GM12875 (cell line): ENCODE results near the gene EYS.

ENCODE experiments used
- H3K4me3 ChIP-seq: one replicate; pipeline ENCODE4 v1.5.1; 2011; ENCODE audit warnings: low read depth, low read length, control low read depth
- CTCF ChIP-seq: IDR thresholded peaks from 2 replicates; pipeline ENCODE4 v1.5.1; 2011; ENCODE audit warnings: low read depth, mild to moderate bottlenecking, control low read depth, inconsistent platforms, low read length, moderate library complexity, borderline replicate concordance; ENCODE audit not compliant: insufficient read depth

EYS gene

GRCh38 chr6:64497634-64498033 is 1209.4 kb downstream of the EYS start:
- no peak for TF ChIP-seq CTCF
- H3K4me3 ChIP-seq, result no peak overlapping the region

DNA sequence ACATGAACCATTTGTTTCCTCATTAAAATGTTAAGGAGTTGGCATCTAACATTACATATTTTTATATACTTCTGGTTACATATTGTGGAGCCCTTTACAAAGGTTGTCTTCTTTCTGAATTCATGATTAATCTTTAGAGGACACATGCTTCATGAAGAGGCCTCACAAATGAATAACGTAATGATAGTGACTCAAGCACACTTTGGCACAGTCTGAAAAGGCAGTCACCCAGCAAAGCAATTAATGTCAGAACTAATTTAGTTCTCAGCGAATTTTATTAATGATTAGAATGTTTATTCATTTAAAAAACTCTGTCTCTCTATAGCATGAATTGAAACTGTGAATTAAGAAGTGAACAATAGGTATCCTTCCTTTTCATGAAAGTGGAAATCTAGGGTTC is 1217.3 kb downstream of the EYS start:
- H3K4me3 ChIP-seq, result no peak overlapping the region
- TF ChIP-seq CTCF, result no peak

DNA sequence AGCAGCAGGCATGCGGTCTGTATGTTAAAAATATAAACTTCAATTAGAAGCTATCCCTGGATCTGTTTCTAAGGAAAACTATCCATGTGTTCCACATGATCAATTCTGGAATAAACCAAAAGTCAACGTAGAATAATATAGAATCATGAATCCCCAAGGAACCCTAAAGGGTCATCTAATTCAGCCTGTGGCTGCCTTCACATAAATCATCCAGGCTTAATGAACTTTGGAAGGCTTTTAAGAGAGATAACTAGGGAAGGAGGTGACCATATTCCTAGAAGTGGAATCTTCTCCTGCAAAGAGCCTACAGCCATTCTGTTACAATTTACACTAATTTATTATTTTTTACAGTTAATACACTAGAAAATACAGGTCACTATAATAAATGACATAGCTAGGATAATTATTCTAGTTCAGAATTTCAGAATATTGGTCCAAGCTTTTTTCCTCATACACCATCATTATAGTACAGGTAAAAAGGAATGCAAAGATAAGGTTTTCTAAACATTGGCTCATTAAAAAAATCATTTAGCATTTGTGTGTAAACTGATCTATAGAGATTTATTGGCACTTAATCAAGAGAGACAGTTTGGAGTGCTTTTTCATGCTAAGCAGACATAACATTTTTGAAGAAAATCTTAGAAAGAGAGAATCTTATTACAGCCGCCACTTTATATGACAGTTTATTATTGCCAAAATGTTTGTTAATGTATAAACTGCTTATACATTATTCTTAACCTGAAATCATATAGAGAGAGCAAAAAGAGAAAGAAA is 1220.3 kb downstream of the EYS start:
- H3K4me3 ChIP-seq, result no peak overlapping the region
- TF ChIP-seq CTCF, result no peak

DNA sequence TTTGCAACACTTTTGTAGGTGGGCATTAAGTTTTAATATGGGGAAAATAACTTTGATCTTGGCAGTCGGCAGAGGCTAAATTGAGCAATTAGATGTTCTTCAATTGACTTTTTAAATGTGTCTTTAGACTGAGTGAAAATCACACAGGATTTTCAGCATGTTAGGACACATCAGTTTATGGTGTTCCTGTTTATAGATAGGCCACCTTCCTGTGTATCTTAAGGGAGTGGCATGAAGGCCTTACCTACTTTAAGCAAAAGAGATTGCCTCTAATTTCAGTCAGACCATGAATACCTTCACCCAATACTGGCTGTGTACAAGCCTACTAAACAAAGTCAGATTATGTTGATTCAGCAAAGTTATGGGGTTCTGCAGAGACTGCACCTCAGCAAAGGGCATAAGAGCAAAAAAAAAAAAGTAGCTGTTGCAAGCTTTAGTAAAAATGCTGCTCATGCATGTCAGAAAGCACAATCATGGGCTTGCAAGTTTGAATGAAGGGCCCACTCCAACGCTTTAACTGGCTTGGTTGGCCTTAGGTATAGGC is 1223.0 kb downstream of the EYS start:
- TF ChIP-seq CTCF, result no peak
- H3K4me3 ChIP-seq, result no peak overlapping the region

- TF ChIP-seq CTCF, result no peak
Observed at GRCh38 chr6:64482631-64483030, 1224.4 kb downstream of the EYS start.

DNA sequence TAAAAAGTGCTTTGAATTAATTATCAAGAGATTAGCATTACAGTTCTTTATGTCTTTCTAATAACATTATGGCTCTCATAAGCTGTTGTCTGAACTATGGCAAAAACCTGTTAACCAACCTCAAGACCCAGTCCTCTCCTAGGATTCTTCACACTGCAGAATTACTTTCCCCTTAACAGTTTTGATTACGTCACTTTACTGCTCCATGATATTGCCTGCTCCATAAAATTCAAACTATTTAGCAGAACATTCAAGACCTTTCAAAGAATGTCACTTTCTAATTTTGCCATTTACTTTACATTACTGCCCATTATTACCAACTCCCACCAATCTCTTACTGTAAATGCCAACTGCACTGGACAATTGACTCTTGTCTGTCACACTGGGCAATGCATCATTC is 1227.9 kb downstream of the EYS start:
- no peak for TF ChIP-seq CTCF

More at GRCh38 chr6:64482631-64483030, 1224.4 kb downstream of the EYS start:
- no peak overlapping the region for H3K4me3 ChIP-seq

DNA sequence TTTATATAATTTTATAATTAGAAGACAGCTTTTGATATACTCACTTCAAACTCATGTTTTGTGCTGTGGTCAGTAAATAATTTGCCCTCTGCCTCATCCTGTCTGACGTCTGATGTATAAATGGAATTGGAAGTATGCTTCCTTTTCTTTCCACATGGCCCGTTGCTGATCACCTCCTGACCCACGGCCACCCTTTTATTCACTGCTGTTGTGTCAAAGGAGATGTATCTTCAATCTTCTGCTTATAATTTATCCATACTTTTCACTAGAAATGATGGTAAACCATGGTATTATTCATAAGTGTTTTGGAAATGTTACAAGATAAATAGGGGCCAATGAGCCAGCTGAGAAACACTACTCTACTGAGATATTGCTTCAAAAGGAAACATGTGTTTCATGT is 1229.6 kb downstream of the EYS start:
- no peak for TF ChIP-seq CTCF
- H3K4me3 ChIP-seq, result no peak overlapping the region

More for the DNA sequence above, 1227.9 kb downstream of the EYS start:
- no peak overlapping the region for H3K4me3 ChIP-seq
